HG03575 (cell line): ENCODE results near the gene PDZD2.

Experiments
- ATAC-seq: cut with Tn5 transposase; IDR thresholded peaks from one replicate; pipeline ENCODE4 v1.9.1; 2021; ENCODE audit not compliant: unreplicated experiment, insufficient number of reproducible peaks, low FRiP score; ENCODE audit errors: extremely low read depth

The PDZD2 gene

GRCh38 chr5:32153723-32154122 lies 514.8 kb downstream of the PDZD2 start:
- no peak for ATAC-seq

DNA sequence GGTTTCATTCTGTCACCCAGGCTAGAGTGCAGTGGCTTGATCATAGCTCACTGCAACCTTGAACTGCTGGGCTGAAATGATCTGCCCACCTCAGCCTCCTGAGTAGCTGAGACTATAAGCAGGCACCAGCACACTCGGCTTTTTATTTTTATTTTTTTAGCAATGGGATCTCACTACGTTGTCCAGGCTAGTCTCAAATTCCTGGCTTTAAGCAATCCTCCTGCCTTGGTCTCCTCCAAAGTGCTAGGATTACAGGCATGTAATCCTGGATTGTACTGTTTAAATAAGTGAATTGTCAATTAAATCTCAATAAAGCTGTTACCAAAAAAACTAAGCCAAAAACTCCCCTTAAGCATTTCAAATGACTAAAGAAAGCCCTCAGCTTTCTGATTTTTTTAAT lies 516.3 kb downstream of the PDZD2 start:
- ATAC-seq = no peak

DNA sequence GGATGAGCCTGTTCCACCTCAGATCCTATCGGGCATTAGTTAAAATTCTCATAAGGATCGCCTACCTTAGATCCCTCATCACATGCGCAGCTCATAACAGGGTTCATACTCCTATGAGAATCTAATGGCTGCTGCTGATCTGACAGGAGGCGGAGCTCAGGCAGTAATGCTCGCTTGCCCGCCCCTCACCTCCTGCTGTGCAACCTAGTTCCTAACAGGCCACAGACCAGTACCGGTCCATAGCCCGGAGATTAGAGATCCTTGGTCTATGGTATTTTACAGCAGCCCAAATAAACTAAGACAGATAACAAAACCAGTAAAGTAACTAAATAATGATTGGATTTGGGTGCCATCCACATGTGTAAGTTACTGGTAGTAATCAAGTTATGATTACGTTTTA lies 517.7 kb downstream of the PDZD2 start:
- no peak for ATAC-seq

GRCh38 chr5:32157078-32157477 lies 518.1 kb downstream of the PDZD2 start:
- no peak for ATAC-seq

- ATAC-seq = no peak
These were observed 519.7 kb downstream of the PDZD2 start for GRCh38 chr5:32158679-32158975.

GRCh38 chr5:32159328-32160072 lies 520.6 kb downstream of the PDZD2 start:
- no peak for ATAC-seq

DNA sequence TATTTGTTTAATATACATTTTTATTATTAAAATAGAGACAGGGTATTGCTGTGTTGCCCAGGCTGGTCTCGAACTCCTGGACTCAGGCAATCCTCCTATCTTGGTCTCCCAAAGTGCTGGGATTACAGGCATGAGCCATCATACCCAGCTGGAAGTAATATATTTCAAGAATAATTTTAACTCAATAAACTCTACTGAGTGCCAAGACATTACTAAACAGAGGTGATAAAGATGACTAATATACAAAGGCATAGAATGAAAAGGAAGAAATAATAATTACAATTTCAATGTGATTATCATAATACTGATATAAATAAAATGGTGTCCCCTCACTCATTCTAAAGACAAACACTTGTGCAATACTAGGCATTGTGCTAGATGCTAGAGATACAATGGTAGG lies 521.3 kb downstream of the PDZD2 start:
- no peak for ATAC-seq
